Fibroblast of lung (primary cell): ENCODE measurements around the gene ABCD4. TPM values are rescaled to one million over a fixed set of nuclear protein-coding genes. Genes with fewer than 3 reads are reported as not detected.

Experiments used
- DNase-seq, 2 donors: peaks; one replicate each; pipeline versions ENCODE4 v3.0.0 to v3.0.0-alpha.2; 2010; ENCODE audit warnings: low read depth in 2 of 2
- H2AFZ ChIP-seq: 2 replicates; pipeline ENCODE4 v1.5.1; 2012; ENCODE audit warnings: low read length, control low read depth, inconsistent platforms
- H3K27ac ChIP-seq: 2 replicates; pipeline ENCODE4 v1.5.1; 2011; ENCODE audit warnings: low read length, control low read depth; ENCODE audit not compliant: insufficient read depth
- H3K27me3 ChIP-seq: 2 replicates; pipeline ENCODE4 v1.5.1; 2011; ENCODE audit warnings: mild to moderate bottlenecking, low read length; ENCODE audit not compliant: control insufficient read depth, insufficient read depth
- H3K36me3 ChIP-seq: 2 replicates; pipeline ENCODE4 v1.5.1; 2011; ENCODE audit warnings: low read length; ENCODE audit not compliant: control insufficient read depth, insufficient read depth
- H3K4me1 ChIP-seq: 2 replicates; pipeline ENCODE4 v1.5.1; 2011; ENCODE audit warnings: low read length; ENCODE audit not compliant: control insufficient read depth, insufficient read depth; ENCODE audit errors: extremely low read depth
- H3K4me2 ChIP-seq: 2 replicates; pipeline ENCODE4 v1.5.1; 2011; ENCODE audit warnings: low read length, control low read depth; ENCODE audit not compliant: insufficient read depth; ENCODE audit errors: extremely low read depth
- H3K4me3 ChIP-seq, 4 experiments: fragments of 200-600 bp in 1 of 4; sonication (generic) in 1 of 4; replicated peaks in 1 of 4; 2 replicates each; pipeline ENCODE4 v1.5.1; 2011 to 2016; ENCODE audit warnings: low read length in 4 of 4, low read depth in 3 of 4, mild to moderate bottlenecking in 3 of 4, control low read depth in 2 of 4, inconsistent platforms in 1 of 4, mixed read lengths in 1 of 4; ENCODE audit not compliant: insufficient read depth in 1 of 4; ENCODE audit errors: control extremely low read depth in 1 of 4
- H3K79me2 ChIP-seq: 2 replicates; pipeline ENCODE4 v1.5.1; 2012; ENCODE audit warnings: mild to moderate bottlenecking, low read length, inconsistent platforms; ENCODE audit not compliant: control insufficient read depth, insufficient read depth
- H3K9ac ChIP-seq: 2 replicates; pipeline ENCODE4 v1.5.1; 2011; ENCODE audit warnings: mild to moderate bottlenecking, low read length, control low read depth; ENCODE audit not compliant: insufficient read depth
- H3K9me3 ChIP-seq: 2 replicates; pipeline ENCODE4 v1.5.1; 2012; ENCODE audit warnings: low read depth, low read length; ENCODE audit not compliant: control insufficient read depth, insufficient read depth
- H4K20me1 ChIP-seq: 2 replicates; pipeline ENCODE4 v1.5.1; 2011; ENCODE audit warnings: low read length; ENCODE audit not compliant: control insufficient read depth, insufficient read depth; ENCODE audit errors: extremely low read depth
- EZH2 ChIP-seq: IDR thresholded peaks from 2 replicates; pipeline ENCODE4 v1.5.1; 2012; ENCODE audit warnings: low read length, control low read depth, mild to moderate bottlenecking; ENCODE audit errors: missing control alignments
- polyA plus RNA-seq, 2 donors: library from polyadenylated mRNA; depleted of rRNA in 1 of 2; stranded (reverse) in 1 of 2; unstranded in 1 of 2; fragments of >200 nt; gene quantifications; 2 replicates each; pipeline ENCODE4 v1.2.1, GENCODE V29; 2011 to 2012; ENCODE audit warnings: missing spikeins in 1 of 2
- total RNA-seq: library from RNA; depleted of rRNA; stranded (reverse); fragments of >200 nt; gene quantifications from 2 replicates; pipeline ENCODE4 v1.2.1, GENCODE V29; 2014
- TF ChIP-seq, protein P1 (sequence below), 2 donors: IDR thresholded peaks in 1 of 2; conservative IDR thresholded peaks in 1 of 2; 1 replicate in 1 of 2; 2 replicates in 1 of 2; pipeline ENCODE4 v1.5.1; 2011 to 2012; ENCODE audit warnings: low read length in 2 of 2, control low read depth in 1 of 2, inconsistent platforms in 1 of 2, low read depth in 1 of 2, mild to moderate bottlenecking in 1 of 2

ABCD4 gene
- total and polyA plus RNA-seq, 2 donors (not counting 1 experiment from before 2014, with no cell fraction given), result 12.6 to 26.9 TPM

DNA sequence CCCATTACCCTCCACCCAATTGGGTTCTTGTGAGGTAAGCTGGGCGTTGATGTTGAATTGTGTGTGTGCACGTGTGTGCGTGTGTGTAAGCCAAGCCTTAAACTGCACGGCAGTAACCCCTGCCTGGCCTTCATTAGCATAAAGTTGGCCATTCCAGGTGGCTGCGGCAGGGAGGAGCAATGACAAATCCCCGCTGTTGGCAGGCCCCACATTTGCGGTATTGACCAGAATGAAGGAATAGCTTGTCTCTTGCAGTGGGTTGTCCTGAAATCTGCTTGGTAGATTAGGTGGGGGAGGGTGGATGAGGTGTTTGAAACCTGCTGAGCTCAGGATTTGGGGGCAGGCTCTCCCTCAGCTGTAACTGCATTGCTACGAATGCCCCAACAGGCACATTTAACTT, 56.2 kb downstream of the ABCD4 start:
- no peak overlapping the region for H3K9ac ChIP-seq
- no peak for TF ChIP-seq EZH2
- TF ChIP-seq, protein P1, sequence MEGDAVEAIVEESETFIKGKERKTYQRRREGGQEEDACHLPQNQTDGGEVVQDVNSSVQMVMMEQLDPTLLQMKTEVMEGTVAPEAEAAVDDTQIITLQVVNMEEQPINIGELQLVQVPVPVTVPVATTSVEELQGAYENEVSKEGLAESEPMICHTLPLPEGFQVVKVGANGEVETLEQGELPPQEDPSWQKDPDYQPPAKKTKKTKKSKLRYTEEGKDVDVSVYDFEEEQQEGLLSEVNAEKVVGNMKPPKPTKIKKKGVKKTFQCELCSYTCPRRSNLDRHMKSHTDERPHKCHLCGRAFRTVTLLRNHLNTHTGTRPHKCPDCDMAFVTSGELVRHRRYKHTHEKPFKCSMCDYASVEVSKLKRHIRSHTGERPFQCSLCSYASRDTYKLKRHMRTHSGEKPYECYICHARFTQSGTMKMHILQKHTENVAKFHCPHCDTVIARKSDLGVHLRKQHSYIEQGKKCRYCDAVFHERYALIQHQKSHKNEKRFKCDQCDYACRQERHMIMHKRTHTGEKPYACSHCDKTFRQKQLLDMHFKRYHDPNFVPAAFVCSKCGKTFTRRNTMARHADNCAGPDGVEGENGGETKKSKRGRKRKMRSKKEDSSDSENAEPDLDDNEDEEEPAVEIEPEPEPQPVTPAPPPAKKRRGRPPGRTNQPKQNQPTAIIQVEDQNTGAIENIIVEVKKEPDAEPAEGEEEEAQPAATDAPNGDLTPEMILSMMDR (conservative IDR thresholded peaks at IDR 0.05 in 1 of 2, IDR thresholded peaks at IDR 0.05 in 1 of 2; ENCODE audit: low read depth in 1 of 2, low read length in 2 of 2), result no peak
- no peak overlapping the region for H3K4me3 ChIP-seq
- H3K27ac ChIP-seq, result no peak overlapping the region
- peaks cover 36% of the 10 kb centered on the region for H3K27me3 ChIP-seq
- no peaks in the 10 kb centered on the region for H4K20me1 ChIP-seq
- H3K4me2 ChIP-seq, result no peak overlapping the region
- no peak overlapping the region for H2AFZ ChIP-seq
- no peaks in the 10 kb centered on the region for H3K9me3 ChIP-seq
- no peaks in the 10 kb centered on the region for H3K4me1 ChIP-seq
- DNase-seq, result no peak
- H3K36me3 ChIP-seq, result no peaks in the 10 kb centered on the region
- H3K79me2 ChIP-seq, result no peaks in the 10 kb centered on the region

DNA sequence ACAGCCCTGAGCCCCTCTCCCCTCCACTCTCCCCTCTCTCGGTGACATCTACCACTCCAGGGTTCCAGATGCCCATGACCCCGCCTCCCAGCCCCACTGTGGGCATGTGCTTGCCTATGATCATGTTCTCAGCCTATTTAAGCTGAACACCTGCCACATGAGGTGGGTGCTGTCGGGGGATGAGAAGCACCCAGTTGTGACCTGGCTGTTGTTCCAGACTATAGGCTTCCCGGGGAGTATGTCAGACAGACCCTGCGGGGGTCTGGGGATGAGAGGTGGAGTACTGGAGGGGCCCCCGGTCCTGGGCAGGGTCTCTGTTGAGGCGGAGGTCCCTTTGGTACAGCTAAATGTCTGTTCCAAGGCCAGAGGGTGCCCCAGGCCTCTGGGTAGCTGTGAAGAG, 57.4 kb downstream of the ABCD4 start:
- no peak for TF ChIP-seq EZH2
- TF ChIP-seq, protein P1 (conservative IDR thresholded peaks at IDR 0.05 in 1 of 2, IDR thresholded peaks at IDR 0.05 in 1 of 2; ENCODE audit: low read depth in 1 of 2, low read length in 2 of 2), result no peak
- Histone ChIP-seq H3K36me3 (no peaks in the 10 kb centered on the region), H3K27me3 (peaks cover 49% of the 10 kb centered on the region), H3K4me2 (no peak overlapping the region), H4K20me1 (no peaks in the 10 kb centered on the region), H3K9ac (no peak overlapping the region), H3K4me1 (no peaks in the 10 kb centered on the region), H3K79me2 (no peaks in the 10 kb centered on the region), H3K27ac (no peak overlapping the region), H3K9me3 (no peaks in the 10 kb centered on the region), H3K4me3 (no peak overlapping the region), H2AFZ (no peak overlapping the region)
- DNase-seq, result no peak

DNA sequence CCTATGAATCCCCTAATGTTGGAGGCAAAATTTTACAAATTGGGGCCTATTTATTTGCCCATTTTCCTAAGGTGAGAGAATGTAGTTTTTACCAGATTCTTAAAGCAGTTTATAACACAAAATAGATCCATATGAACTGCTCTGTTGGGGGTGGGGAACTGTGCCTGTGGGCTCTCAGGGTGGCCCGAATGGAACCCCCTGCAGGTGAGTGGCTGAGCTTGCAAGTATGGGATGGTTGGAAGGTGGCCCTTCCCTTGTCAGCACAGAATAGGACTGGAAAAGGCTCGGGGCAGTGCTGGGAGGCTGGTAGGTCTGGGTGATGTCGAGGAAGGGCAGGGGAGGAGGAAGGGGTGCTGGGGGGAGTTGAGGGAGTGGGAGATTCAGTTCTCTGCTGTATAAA, 58.6 kb downstream of the ABCD4 start:
- Histone ChIP-seq H3K4me3 (no peak overlapping the region), H3K79me2 (no peaks in the 10 kb centered on the region), H3K9ac (no peak overlapping the region), H3K36me3 (no peaks in the 10 kb centered on the region), H3K9me3 (no peaks in the 10 kb centered on the region), H3K4me1 (no peaks in the 10 kb centered on the region), H3K4me2 (no peak overlapping the region), H3K27me3 (peaks cover 59% of the 10 kb centered on the region), H4K20me1 (no peaks in the 10 kb centered on the region), H3K27ac (no peak overlapping the region), H2AFZ (no peak overlapping the region)
- no peak for DNase-seq
- TF ChIP-seq, protein P1 (conservative IDR thresholded peaks at IDR 0.05 in 1 of 2, IDR thresholded peaks at IDR 0.05 in 1 of 2; ENCODE audit: low read depth in 1 of 2, low read length in 2 of 2), result no peak
- peak; percentile 48 for TF ChIP-seq EZH2
